ENCODE measurements around the gene PDK1. TPM values are rescaled to one million over a fixed set of nuclear protein-coding genes. Genes with fewer than 3 reads are reported as not detected.
"Not testable (repeated sequence)": the region's sequence is repeated elsewhere in the genome, so short reads cannot be mapped to it uniquely, and the experiment has no call there.

The PDK1 gene
- total and polyA plus RNA-seq, 4 donors: 2.9 to 20.9 (median 8.6) TPM

DNA sequence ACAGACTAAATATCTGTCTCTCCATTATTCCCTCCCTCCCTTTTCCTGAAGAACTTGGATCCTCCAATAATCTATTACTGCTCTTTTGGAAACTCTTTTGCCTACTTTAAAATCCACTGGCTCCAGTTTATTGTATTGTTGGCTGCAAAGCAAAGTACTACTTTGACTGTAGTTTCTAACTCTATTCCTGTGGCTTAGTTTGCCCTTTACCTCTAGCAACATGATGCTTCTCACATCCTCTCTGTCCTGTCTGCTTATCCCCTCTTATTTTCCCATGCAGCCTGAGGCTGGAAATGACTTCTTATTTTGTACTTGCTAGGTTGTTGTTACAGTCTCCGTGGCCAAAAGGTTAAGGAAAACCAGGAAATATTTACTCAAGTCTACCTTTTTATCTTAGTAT is 26.8 kb downstream of the PDK1 start:
- DNase-seq (no peak), ATAC-seq (ENCODE audit: insufficient read depth, low FRiP score) (no peak)
- Histone ChIP-seq H3K27me3 (ENCODE audit: control insufficient read depth in 3 of 3, insufficient read depth in 3 of 3, low read length in 2 of 3) (no peaks in the 10 kb centered on the region), H3K36me3 (ENCODE audit: control insufficient read depth in 4 of 4, insufficient read depth in 4 of 4, low read length in 4 of 4) (peaks cover 3 to 25% (median 5%) of the 10 kb centered on the region in 4 donors), H3K4me3 (no peak overlapping the region), H3K27ac (ENCODE audit: low read depth in 1 of 2, low read length in 1 of 2) (no peak overlapping the region), H3K9ac (ENCODE audit: insufficient read depth in 1 of 2, low read length in 2 of 2) (no peak overlapping the region), H3K9me3 (ENCODE audit: control insufficient read depth in 4 of 4, insufficient read depth in 3 of 4, low read length in 3 of 4) (peaks cover 0 to 7% (median 3%) of the 10 kb centered on the region in 4 donors), H3K4me1 (ENCODE audit: control insufficient read depth in 5 of 5, insufficient read depth in 5 of 5, low read length in 5 of 5) (peaks cover 0 to 12% (median 3%) of the 10 kb centered on the region in 5 donors)
- 85 to 97% methylated on average over 1 of the region's 1 CpG for WGBS, 2 donors
- TF ChIP-seq CTCF (IDR thresholded peaks at IDR 0.05; ENCODE audit: control extremely low read depth, extremely low read depth): no peak

DNA sequence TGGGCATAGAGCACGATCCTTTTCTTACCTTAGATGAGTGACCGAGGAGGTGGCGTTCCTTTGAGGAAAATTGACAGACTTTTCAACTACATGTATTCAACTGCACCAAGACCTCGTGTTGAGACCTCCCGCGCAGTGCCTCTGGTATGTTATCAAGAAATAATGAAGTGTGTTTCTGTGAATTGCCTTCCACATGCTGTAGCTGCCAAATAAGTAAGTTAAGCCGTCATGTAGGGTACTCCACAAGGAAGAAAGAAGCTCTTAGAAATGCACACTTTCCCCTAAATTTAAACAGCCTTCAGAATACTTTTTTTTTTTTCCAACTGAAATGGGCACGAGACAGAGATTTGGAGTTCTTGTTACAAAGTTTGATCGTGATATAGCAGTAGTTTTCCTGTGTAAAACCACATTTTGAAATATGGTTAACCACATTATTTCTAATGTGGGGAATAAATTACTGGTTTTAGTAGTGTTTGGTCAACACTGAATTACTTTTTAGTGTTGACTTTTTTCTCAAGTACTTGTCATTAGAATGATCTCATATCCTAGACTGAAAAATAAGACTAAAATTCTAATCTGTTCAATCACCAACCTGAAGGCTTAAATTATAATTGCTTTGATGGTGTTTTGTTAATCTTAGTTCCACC is 30.5 kb downstream of the PDK1 start:
- peaks cover 0 to 12% (median 3%) of the 10 kb centered on the region in 5 donors for H3K4me1 ChIP-seq (ENCODE audit: control insufficient read depth in 5 of 5, insufficient read depth in 5 of 5, low read length in 5 of 5)
- TF ChIP-seq CTCF (IDR thresholded peaks at IDR 0.05; ENCODE audit: control extremely low read depth, extremely low read depth): no peak
- H3K27ac ChIP-seq (ENCODE audit: low read depth in 1 of 2, low read length in 1 of 2): no peak overlapping the region
- no peaks in the 10 kb centered on the region for H3K27me3 ChIP-seq (ENCODE audit: control insufficient read depth in 3 of 3, insufficient read depth in 3 of 3, low read length in 2 of 3)
- no peak overlapping the region for H3K4me3 ChIP-seq
- no peak overlapping the region for H3K9ac ChIP-seq (ENCODE audit: insufficient read depth in 1 of 2, low read length in 2 of 2)
- ATAC-seq (ENCODE audit: insufficient read depth, low FRiP score): no peak
- DNase-seq: peak; percentile 71 to 90 (median 89)
- H3K9me3 ChIP-seq (ENCODE audit: control insufficient read depth in 4 of 4, insufficient read depth in 3 of 4, low read length in 3 of 4): no peaks in the 10 kb centered on the region
- WGBS, 2 donors: 51 to 56% methylated on average over 9 of the region's 9 CpGs
- peaks cover 0 to 17% (median 3%) of the 10 kb centered on the region in 4 donors for H3K36me3 ChIP-seq (ENCODE audit: control insufficient read depth in 4 of 4, insufficient read depth in 4 of 4, low read length in 4 of 4)

DNA sequence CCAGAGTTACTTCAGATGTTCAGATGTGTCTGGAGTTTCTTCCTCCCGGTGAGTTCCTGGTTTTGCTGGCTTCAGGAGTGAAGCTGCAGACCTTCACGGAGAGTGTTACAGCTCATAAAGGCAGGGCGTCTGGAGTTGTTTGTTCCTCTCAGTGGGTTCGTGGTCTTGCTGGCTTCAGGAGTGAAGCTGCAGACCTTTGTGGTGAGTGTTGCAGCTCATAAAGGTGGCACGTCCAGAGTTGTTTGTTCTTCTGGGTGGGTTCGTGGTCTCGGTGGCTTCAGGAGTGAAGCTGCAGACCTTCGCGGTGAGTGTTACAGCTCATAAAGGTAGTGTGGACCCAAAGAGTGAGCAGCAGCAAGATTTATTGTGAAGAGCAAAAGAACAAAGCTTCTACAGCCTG is 31.3 kb downstream of the PDK1 start:
- H3K4me3 ChIP-seq; H3K9ac ChIP-seq (ENCODE audit: insufficient read depth in 1 of 2, low read length in 2 of 2); H3K27me3 ChIP-seq (ENCODE audit: control insufficient read depth in 3 of 3, insufficient read depth in 3 of 3, low read length in 2 of 3); DNase-seq; H3K27ac ChIP-seq (ENCODE audit: low read depth in 1 of 2, low read length in 1 of 2); H3K9me3 ChIP-seq (ENCODE audit: control insufficient read depth in 4 of 4, insufficient read depth in 3 of 4, low read length in 3 of 4); ATAC-seq (ENCODE audit: insufficient read depth, low FRiP score): not testable (repeated sequence)
- 76 to 84% methylated on average over 9 of the region's 9 CpGs for WGBS, 2 donors
- peaks cover 0 to 12% (median 3%) of the 10 kb centered on the region in 5 donors for H3K4me1 ChIP-seq (ENCODE audit: control insufficient read depth in 5 of 5, insufficient read depth in 5 of 5, low read length in 5 of 5)
- H3K36me3 ChIP-seq (ENCODE audit: control insufficient read depth in 4 of 4, insufficient read depth in 4 of 4, low read length in 4 of 4): peaks cover 0 to 13% (median 2%) of the 10 kb centered on the region in 4 donors

- no peak overlapping the region for H3K27ac ChIP-seq (ENCODE audit: low read depth in 1 of 2, low read length in 1 of 2)
- H3K4me3 ChIP-seq: no peak overlapping the region
- DNase-seq: no peak
- no peak for ATAC-seq (ENCODE audit: insufficient read depth, low FRiP score)
- 79 to 98% methylated on average over 4 of the region's 4 CpGs for WGBS, 2 donors
- peaks cover 0 to 12% (median 3%) of the 10 kb centered on the region in 5 donors for H3K4me1 ChIP-seq (ENCODE audit: control insufficient read depth in 5 of 5, insufficient read depth in 5 of 5, low read length in 5 of 5)
- no peaks in the 10 kb centered on the region for H3K9me3 ChIP-seq (ENCODE audit: control insufficient read depth in 4 of 4, insufficient read depth in 3 of 4, low read length in 3 of 4)
- TF ChIP-seq CTCF (IDR thresholded peaks at IDR 0.05; ENCODE audit: control extremely low read depth, extremely low read depth): no peak
- no peaks in the 10 kb centered on the region for H3K27me3 ChIP-seq (ENCODE audit: control insufficient read depth in 3 of 3, insufficient read depth in 3 of 3, low read length in 2 of 3)
- no peak overlapping the region for H3K9ac ChIP-seq (ENCODE audit: insufficient read depth in 1 of 2, low read length in 2 of 2)
- peaks cover 0 to 9% (median 2%) of the 10 kb centered on the region in 4 donors for H3K36me3 ChIP-seq (ENCODE audit: control insufficient read depth in 4 of 4, insufficient read depth in 4 of 4, low read length in 4 of 4)
Measured at GRCh38 chr2:172588931-172589330, 33.0 kb downstream of the PDK1 start.

DNA sequence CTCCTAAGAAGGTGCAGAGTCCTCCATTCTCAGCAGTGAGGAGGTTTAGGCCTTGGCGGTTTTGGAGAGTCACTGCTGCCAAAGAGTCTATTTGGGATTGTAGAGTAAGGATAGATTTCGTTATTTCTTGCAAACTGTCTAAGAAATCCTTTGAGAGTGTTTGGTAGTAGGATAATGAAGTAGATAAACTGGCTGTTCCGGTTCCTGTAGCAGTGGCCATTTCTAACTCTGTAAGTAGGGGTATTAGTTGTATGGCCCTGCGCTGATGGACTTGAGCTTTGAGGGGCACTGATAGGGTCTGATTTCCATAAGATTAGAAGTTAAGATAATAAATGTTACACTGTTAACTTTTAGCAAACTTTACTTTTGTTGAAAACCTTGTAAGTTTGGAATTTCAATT is 35.5 kb downstream of the PDK1 start:
- H3K9me3 ChIP-seq (ENCODE audit: control insufficient read depth in 4 of 4, insufficient read depth in 3 of 4, low read length in 3 of 4); H3K27ac ChIP-seq (ENCODE audit: low read depth in 1 of 2, low read length in 1 of 2); H3K4me1 ChIP-seq (ENCODE audit: control insufficient read depth in 5 of 5, insufficient read depth in 5 of 5, low read length in 5 of 5); H3K27me3 ChIP-seq (ENCODE audit: control insufficient read depth in 3 of 3, insufficient read depth in 3 of 3, low read length in 2 of 3); H3K9ac ChIP-seq (ENCODE audit: insufficient read depth in 1 of 2, low read length in 2 of 2); ATAC-seq (ENCODE audit: insufficient read depth, low FRiP score); H3K36me3 ChIP-seq (ENCODE audit: control insufficient read depth in 4 of 4, insufficient read depth in 4 of 4, low read length in 4 of 4); H3K4me3 ChIP-seq: not testable (repeated sequence)
- DNase-seq: peak in 2 of 3 donors; percentile 31 to 61
- WGBS, 2 donors: 82 to 94% methylated on average over 4 of the region's 4 CpGs

DNA sequence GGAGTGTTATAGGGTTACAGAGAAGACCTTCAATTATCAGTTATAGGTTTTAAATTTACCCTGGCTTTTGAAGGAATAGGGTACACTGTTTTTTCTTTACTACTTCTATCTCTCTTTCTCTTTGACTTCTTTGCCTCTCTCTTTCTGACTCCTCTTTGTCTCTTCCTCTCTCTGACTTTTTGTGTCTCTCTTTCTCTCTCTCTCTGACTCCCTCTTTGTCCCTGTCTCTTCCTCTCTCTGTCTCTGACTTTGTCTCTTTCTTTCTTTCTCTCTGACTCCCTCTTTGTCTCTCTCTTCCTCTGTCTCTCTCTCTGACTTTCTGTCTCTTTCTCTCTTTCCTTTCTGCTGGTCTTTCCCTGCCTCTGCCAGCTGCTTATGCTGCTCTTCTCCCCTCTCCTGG is 36.3 kb downstream of the PDK1 start:
- H3K4me1 ChIP-seq (ENCODE audit: control insufficient read depth in 5 of 5, insufficient read depth in 5 of 5, low read length in 5 of 5); ATAC-seq (ENCODE audit: insufficient read depth, low FRiP score); H3K27me3 ChIP-seq (ENCODE audit: control insufficient read depth in 3 of 3, insufficient read depth in 3 of 3, low read length in 2 of 3); H3K27ac ChIP-seq (ENCODE audit: low read depth in 1 of 2, low read length in 1 of 2); DNase-seq; H3K9ac ChIP-seq (ENCODE audit: insufficient read depth in 1 of 2, low read length in 2 of 2); H3K4me3 ChIP-seq; H3K9me3 ChIP-seq (ENCODE audit: control insufficient read depth in 4 of 4, insufficient read depth in 3 of 4, low read length in 3 of 4): not testable (repeated sequence)
- H3K36me3 ChIP-seq (ENCODE audit: control insufficient read depth in 4 of 4, insufficient read depth in 4 of 4, low read length in 4 of 4): peaks cover 0 to 14% (median 3%) of the 10 kb centered on the region in 4 donors
